ENCODE measurements around the gene NTN1.
"Not testable (repeated sequence)": the region's sequence is repeated elsewhere in the genome, so short reads cannot be mapped to it uniquely, and the experiment has no call there.

The NTN1 gene

GRCh38 chr17:9095390-9095789 is 74.1 kb downstream of the NTN1 start:
- no peak overlapping the region for H3K4me3 ChIP-seq (ENCODE audit: insufficient read depth, low read length, poor library complexity, severe bottlenecking)
- no peak overlapping the region for H3K27ac ChIP-seq (ENCODE audit: low read depth, low read length)
- H3K9me2 ChIP-seq (replicated peaks; ENCODE audit: insufficient read depth, low read length) = no peaks in the 10 kb centered on the region
- H4K20me1 ChIP-seq (ENCODE audit: low read depth, low read length) = no peaks in the 10 kb centered on the region
- H3K9me3 ChIP-seq (ENCODE audit: insufficient read depth, low read length) = no peaks in the 10 kb centered on the region
- no peak overlapping the region for H3K9ac ChIP-seq (ENCODE audit: low read length)
- H3K79me2 ChIP-seq (ENCODE audit: insufficient read depth, low read length) = no peaks in the 10 kb centered on the region
- no peaks in the 10 kb centered on the region for H3K36me3 ChIP-seq (ENCODE audit: low read length)
- H2AFZ ChIP-seq (ENCODE audit: low read depth, low read length, severe bottlenecking) = no peak overlapping the region
- TF ChIP-seq CTCF (IDR thresholded peaks at IDR 0.05; ENCODE audit: insufficient read depth, low read length, poor library complexity, severe bottlenecking) (no peak), EZH2phosphoT487 (conservative IDR thresholded peaks at IDR 0.05; ENCODE audit: low read length) (no peak)
- H3K27me3 ChIP-seq (ENCODE audit: low read length) = no peaks in the 10 kb centered on the region
- H3K4me2 ChIP-seq (ENCODE audit: low read depth, low read length, poor library complexity, severe bottlenecking) = no peak overlapping the region
- no peaks in the 10 kb centered on the region for H3F3A ChIP-seq (ENCODE audit: insufficient read depth)

GRCh38 chr17:9098242-9098825 is 77.0 kb downstream of the NTN1 start:
- H3K27me3 ChIP-seq (ENCODE audit: low read length) = no peaks in the 10 kb centered on the region
- no peaks in the 10 kb centered on the region for H3K9me2 ChIP-seq (replicated peaks; ENCODE audit: insufficient read depth, low read length)
- H3K4me2 ChIP-seq (ENCODE audit: low read depth, low read length, poor library complexity, severe bottlenecking) = no peak overlapping the region
- TF ChIP-seq EZH2phosphoT487 (conservative IDR thresholded peaks at IDR 0.05; ENCODE audit: low read length) (no peak), CTCF (IDR thresholded peaks at IDR 0.05; ENCODE audit: insufficient read depth, low read length, poor library complexity, severe bottlenecking) (no peak)
- H3K36me3 ChIP-seq (ENCODE audit: low read length) = no peaks in the 10 kb centered on the region
- no peaks in the 10 kb centered on the region for H4K20me1 ChIP-seq (ENCODE audit: low read depth, low read length)
- H3K4me3 ChIP-seq (ENCODE audit: insufficient read depth, low read length, poor library complexity, severe bottlenecking) = no peak overlapping the region
- H3K9me3 ChIP-seq (ENCODE audit: insufficient read depth, low read length) = no peaks in the 10 kb centered on the region
- no peak overlapping the region for H3K27ac ChIP-seq (ENCODE audit: low read depth, low read length)
- H3K79me2 ChIP-seq (ENCODE audit: insufficient read depth, low read length) = no peaks in the 10 kb centered on the region
- H3K9ac ChIP-seq (ENCODE audit: low read length) = no peak overlapping the region
- H3F3A ChIP-seq (ENCODE audit: insufficient read depth) = no peaks in the 10 kb centered on the region
- H2AFZ ChIP-seq (ENCODE audit: low read depth, low read length, severe bottlenecking) = no peak overlapping the region

- TF ChIP-seq CTCF (IDR thresholded peaks at IDR 0.05; ENCODE audit: insufficient read depth, low read length, poor library complexity, severe bottlenecking) (no peak), EZH2phosphoT487 (conservative IDR thresholded peaks at IDR 0.05; ENCODE audit: low read length) (no peak)
- Histone ChIP-seq H2AFZ (ENCODE audit: low read depth, low read length, severe bottlenecking) (no peak overlapping the region), H3K27ac (ENCODE audit: low read depth, low read length) (no peak overlapping the region), H3F3A (ENCODE audit: insufficient read depth) (no peaks in the 10 kb centered on the region), H4K20me1 (ENCODE audit: low read depth, low read length) (no peaks in the 10 kb centered on the region), H3K79me2 (ENCODE audit: insufficient read depth, low read length) (no peaks in the 10 kb centered on the region), H3K4me3 (ENCODE audit: insufficient read depth, low read length, poor library complexity, severe bottlenecking) (no peak overlapping the region), H3K27me3 (ENCODE audit: low read length) (no peaks in the 10 kb centered on the region), H3K4me2 (ENCODE audit: low read depth, low read length, poor library complexity, severe bottlenecking) (no peak overlapping the region), H3K36me3 (ENCODE audit: low read length) (no peaks in the 10 kb centered on the region), H3K9me2 (replicated peaks; ENCODE audit: insufficient read depth, low read length) (no peaks in the 10 kb centered on the region), H3K9me3 (ENCODE audit: insufficient read depth, low read length) (no peaks in the 10 kb centered on the region), H3K9ac (ENCODE audit: low read length) (no peak overlapping the region)
These were observed 80.0 kb downstream of the NTN1 start for GRCh38 chr17:9101356-9101755.

- not testable (repeated sequence) for H3K79me2 ChIP-seq (ENCODE audit: insufficient read depth, low read length); H3K4me3 ChIP-seq (ENCODE audit: insufficient read depth, low read length, poor library complexity, severe bottlenecking)
These were observed 81.9 kb downstream of the NTN1 start for GRCh38 chr17:9103193-9103592.

More at GRCh38 chr17:9103193-9103592, 81.9 kb downstream of the NTN1 start:
- H4K20me1 ChIP-seq (ENCODE audit: low read depth, low read length); H3K4me2 ChIP-seq (ENCODE audit: low read depth, low read length, poor library complexity, severe bottlenecking); H3K36me3 ChIP-seq (ENCODE audit: low read length); H3K27me3 ChIP-seq (ENCODE audit: low read length); H3K27ac ChIP-seq (ENCODE audit: low read depth, low read length); H3F3A ChIP-seq (ENCODE audit: insufficient read depth); H2AFZ ChIP-seq (ENCODE audit: low read depth, low read length, severe bottlenecking); H3K9me2 ChIP-seq (replicated peaks; ENCODE audit: insufficient read depth, low read length); H3K9me3 ChIP-seq (ENCODE audit: insufficient read depth, low read length); H3K9ac ChIP-seq (ENCODE audit: low read length): not testable (repeated sequence)

All from SU-DHL-6 (cell line).